Measurements from ENCODE around the gene TRIM32.

TRIM32 gene

GRCh38 chr9:116706310-116707290 is 19.5 kb downstream of the TRIM32 start:
- no peak for DNase-seq (ENCODE audit: low spot score)

DNA sequence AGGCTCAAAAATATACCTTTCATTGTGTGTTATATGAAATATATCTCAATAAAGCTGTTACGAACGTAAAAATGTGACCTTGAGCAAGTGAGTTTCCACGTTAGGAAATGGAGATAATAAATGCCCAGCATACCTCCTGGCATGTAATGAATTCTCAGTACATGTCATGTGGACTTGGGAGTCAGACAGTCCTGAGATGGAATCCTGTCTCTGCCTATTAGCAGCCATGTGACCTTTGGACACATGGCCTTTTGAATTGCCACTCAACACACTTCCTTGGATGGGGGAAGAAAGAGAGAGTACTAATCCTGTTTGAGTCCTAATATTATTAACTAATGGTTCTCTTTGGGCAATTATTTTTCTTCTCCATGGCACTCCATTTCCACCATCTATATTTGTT is 25.7 kb downstream of the TRIM32 start:
- DNase-seq (ENCODE audit: low spot score) = no peak

- no peak for DNase-seq (ENCODE audit: low spot score)
These were observed 26.2 kb downstream of the TRIM32 start for GRCh38 chr9:116713271-116713670.

- DNase-seq (ENCODE audit: low spot score) = no peak
These were observed 28.6 kb downstream of the TRIM32 start for GRCh38 chr9:116715751-116716150.

DNA sequence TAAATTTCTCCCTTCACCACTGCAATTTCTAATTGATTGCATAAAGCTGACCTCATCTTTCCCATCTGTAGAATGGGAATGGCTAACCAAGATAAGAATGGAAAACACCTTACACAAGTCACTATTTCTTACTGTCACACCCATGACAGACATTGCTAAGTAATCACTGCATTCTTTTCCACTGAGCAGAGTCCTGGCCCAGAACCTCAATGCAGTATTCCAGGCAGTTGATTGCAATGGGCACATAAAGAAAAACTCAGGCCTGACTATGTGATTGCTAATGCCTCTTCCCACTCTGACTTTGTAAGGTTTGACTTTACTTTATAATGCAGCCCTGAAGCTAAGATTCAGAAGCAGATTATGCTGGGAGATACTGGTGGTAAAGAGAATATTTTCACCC is 29.3 kb downstream of the TRIM32 start:
- DNase-seq (ENCODE audit: low spot score) = no peak

GRCh38 chr9:116717150-116717549 is 30.0 kb downstream of the TRIM32 start:
- no peak for DNase-seq (ENCODE audit: low spot score)

DNA sequence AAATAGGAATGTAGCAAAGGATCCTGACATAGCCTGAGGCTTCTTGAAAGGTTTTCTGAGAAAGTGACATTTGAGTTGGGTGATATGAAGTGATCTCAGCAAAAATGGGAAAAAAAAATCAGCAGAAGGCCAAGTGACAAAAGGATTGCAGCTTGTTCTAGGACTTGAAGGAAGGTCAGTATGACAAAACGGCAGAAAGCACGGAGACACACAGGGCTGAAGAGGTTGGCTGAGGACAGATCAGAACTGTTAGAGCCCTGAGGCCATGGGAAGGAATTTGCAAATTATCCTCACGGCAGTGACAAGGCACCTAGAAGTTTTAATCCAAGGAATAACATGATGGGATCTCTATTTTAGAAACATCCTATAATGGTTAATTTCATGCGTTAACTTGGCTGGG is 31.0 kb downstream of the TRIM32 start:
- no peak for DNase-seq (ENCODE audit: low spot score)

GRCh38 chr9:116720111-116720510 is 33.0 kb downstream of the TRIM32 start:
- no peak for DNase-seq (ENCODE audit: low spot score)

- no peak for DNase-seq (ENCODE audit: low spot score)
These were observed 34.3 kb downstream of the TRIM32 start for GRCh38 chr9:116721411-116721810.

DNA sequence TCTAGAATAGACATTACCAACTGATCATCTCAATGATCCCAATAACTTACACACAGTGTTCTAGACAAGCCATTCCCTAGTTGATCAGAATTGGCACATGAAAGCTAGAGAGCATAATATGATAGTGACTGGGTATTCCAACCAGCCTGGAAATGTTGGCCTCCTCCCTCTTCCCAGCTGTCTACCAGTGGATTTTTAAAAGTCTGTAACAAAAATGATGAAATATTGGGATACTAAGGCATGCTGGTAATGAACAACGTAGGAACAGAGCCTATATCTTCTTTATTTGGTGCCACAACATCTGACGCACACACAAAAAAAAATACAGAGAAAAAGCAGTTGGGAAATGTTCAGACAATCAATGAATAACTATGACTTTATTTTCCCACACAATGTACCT is 34.8 kb downstream of the TRIM32 start:
- DNase-seq (ENCODE audit: low spot score) = no peak

DNA sequence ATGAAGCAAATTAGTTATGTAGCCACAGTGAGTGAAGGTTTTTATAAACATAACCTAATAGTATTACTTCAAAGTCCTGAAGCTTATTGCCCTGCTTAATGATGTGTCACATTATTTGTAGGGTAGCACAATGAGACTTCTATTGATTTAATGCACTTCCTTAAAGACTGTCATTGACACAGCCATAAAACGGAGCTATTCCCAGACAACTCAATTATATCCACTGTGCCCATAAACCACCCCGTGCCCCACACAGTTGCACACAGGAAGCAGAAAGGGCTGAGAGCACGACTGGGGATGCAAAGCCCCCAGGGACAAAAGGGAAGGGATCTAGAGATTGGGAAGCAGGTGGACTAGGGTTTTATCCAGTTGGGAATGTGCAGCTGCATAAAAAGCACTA is 37.0 kb downstream of the TRIM32 start:
- no peak for DNase-seq (ENCODE audit: low spot score)

- no peak for DNase-seq (ENCODE audit: low spot score)
These were observed 39.5 kb downstream of the TRIM32 start for GRCh38 chr9:116726602-116727001.

DNA sequence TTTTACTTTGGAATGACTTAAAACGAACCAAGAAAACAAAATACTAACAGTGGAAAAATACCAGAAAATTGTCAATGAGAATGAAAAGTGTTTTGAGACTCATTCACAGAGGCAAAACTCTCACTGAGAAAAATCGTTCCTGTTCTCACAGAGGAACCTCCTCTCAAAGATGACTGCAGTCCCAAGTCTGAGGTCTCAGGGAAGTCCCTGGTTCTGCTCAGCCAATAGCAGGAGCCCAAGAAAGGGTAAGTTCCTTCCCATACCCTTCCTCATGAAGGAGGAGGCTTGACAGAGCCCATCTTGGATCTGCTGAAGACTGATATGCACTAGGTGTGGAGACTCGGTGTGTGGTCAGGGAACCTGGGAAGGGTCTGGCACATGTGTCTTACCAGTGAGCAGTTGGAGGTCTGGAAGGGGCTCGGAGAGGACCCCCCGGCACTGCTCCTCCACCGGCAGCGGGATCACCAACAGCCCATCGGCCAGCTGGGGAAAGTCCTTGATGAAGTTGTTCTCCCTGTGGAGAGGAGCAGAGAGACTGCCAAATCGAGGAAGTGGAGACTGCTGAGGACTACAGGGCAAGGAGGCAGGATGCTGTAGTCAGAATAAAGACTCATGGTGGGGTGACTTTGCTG is 46.0 kb downstream of the TRIM32 start:
- no peak for DNase-seq (ENCODE audit: low spot score)

- DNase-seq (ENCODE audit: low spot score) = peak; percentile 28
These were observed 49.5 kb downstream of the TRIM32 start for GRCh38 chr9:116736399-116737151.

- DNase-seq (ENCODE audit: low spot score) = peak; percentile 94
These were observed 50.0 kb downstream of the TRIM32 start for GRCh38 chr9:116737152-116737546.

- DNase-seq (ENCODE audit: low spot score) = no peak
These were observed 54.1 kb downstream of the TRIM32 start for GRCh38 chr9:116741086-116741740.

DNA sequence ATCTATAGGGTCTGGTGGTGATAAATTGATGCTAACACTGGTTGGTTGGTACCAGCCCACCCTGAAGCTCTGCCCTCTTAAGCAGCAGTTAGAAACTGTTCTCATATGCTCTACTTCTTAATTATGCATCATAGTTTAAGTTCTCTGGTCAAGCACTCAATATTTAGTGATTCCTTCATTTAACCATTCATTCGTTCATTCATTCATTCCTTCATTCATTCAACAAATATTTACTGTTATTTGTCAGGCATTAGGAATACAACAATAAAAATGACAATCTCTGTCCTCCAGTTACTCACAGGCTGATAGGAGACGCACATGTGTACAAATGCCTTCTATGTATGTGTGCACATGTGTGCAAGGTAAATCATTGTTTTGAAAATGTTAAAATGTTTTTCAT is 54.6 kb downstream of the TRIM32 start:
- no peak for DNase-seq (ENCODE audit: low spot score)

GRCh38 chr9:116749176-116749575 is 62.1 kb downstream of the TRIM32 start:
- no peak for DNase-seq (ENCODE audit: low spot score)

DNA sequence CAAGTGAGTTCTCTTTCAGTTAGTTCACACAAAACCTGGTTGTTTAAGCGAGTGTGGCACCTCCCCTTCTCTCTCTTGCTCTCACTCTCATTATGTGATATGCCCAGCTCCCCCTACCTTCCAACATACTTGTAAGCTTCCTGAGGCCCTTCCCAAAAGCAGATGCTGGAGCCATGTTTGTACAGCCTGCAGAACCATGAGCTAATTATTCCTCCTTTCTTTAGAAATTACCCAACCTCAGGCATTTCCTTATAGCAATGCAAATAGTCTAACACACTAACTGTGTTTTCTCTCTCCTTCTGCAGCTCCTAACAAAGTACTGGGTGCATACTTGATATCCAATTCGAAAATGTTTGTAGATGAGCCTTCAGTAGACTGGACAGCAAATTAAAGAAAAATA is 62.7 kb downstream of the TRIM32 start:
- DNase-seq (ENCODE audit: low spot score) = no peak

DNA sequence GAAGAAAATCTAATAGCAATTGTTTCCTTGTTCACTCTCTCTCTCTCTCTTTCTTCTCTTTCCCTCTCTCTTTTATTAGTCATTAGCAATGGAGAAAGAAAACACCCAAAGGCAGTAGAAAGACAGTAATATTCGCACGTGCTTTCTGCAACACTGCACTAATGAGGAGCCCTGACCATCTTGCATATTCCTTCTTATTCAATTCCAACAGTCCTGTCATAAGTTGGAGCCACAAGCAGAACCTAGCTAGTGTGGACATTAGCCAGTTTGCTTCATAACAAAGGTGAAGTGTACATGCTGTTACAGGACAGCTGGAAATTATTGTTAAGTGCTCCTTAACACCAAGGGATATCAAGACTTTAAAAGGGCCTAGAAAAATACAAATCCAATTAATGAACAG is 63.4 kb downstream of the TRIM32 start:
- DNase-seq (ENCODE audit: low spot score) = no peak

All from COLO829 (cell line).